Fibroblast of lung (primary cell): ENCODE measurements around the gene AMOT. TPM values are rescaled to one million over a fixed set of nuclear protein-coding genes. Genes with fewer than 3 reads are reported as not detected.
A peak's percentile ranks its signal among the peaks of the same experiment; 100 is the strongest.

Experiments
- DNase-seq, 2 donors: peaks; one replicate each; pipeline versions ENCODE4 v3.0.0 to v3.0.0-alpha.2; 2010; ENCODE audit warnings: low read depth in 2 of 2
- H2AFZ ChIP-seq: 2 replicates; pipeline ENCODE4 v1.5.1; 2012; ENCODE audit warnings: low read length, control low read depth, inconsistent platforms
- H3K27ac ChIP-seq: 2 replicates; pipeline ENCODE4 v1.5.1; 2011; ENCODE audit warnings: low read length, control low read depth; ENCODE audit not compliant: insufficient read depth
- H3K27me3 ChIP-seq: 2 replicates; pipeline ENCODE4 v1.5.1; 2011; ENCODE audit warnings: mild to moderate bottlenecking, low read length; ENCODE audit not compliant: control insufficient read depth, insufficient read depth
- H3K36me3 ChIP-seq: 2 replicates; pipeline ENCODE4 v1.5.1; 2011; ENCODE audit warnings: low read length; ENCODE audit not compliant: control insufficient read depth, insufficient read depth
- H3K4me1 ChIP-seq: 2 replicates; pipeline ENCODE4 v1.5.1; 2011; ENCODE audit warnings: low read length; ENCODE audit not compliant: control insufficient read depth, insufficient read depth; ENCODE audit errors: extremely low read depth
- H3K4me2 ChIP-seq: 2 replicates; pipeline ENCODE4 v1.5.1; 2011; ENCODE audit warnings: low read length, control low read depth; ENCODE audit not compliant: insufficient read depth; ENCODE audit errors: extremely low read depth
- H3K4me3 ChIP-seq, 4 experiments: fragments of 200-600 bp in 1 of 4; sonication (generic) in 1 of 4; replicated peaks in 1 of 4; 2 replicates each; pipeline ENCODE4 v1.5.1; 2011 to 2016; ENCODE audit warnings: low read length in 4 of 4, low read depth in 3 of 4, mild to moderate bottlenecking in 3 of 4, control low read depth in 2 of 4, inconsistent platforms in 1 of 4, mixed read lengths in 1 of 4; ENCODE audit not compliant: insufficient read depth in 1 of 4; ENCODE audit errors: control extremely low read depth in 1 of 4
- H3K79me2 ChIP-seq: 2 replicates; pipeline ENCODE4 v1.5.1; 2012; ENCODE audit warnings: mild to moderate bottlenecking, low read length, inconsistent platforms; ENCODE audit not compliant: control insufficient read depth, insufficient read depth
- H3K9ac ChIP-seq: 2 replicates; pipeline ENCODE4 v1.5.1; 2011; ENCODE audit warnings: mild to moderate bottlenecking, low read length, control low read depth; ENCODE audit not compliant: insufficient read depth
- H3K9me3 ChIP-seq: 2 replicates; pipeline ENCODE4 v1.5.1; 2012; ENCODE audit warnings: low read depth, low read length; ENCODE audit not compliant: control insufficient read depth, insufficient read depth
- H4K20me1 ChIP-seq: 2 replicates; pipeline ENCODE4 v1.5.1; 2011; ENCODE audit warnings: low read length; ENCODE audit not compliant: control insufficient read depth, insufficient read depth; ENCODE audit errors: extremely low read depth
- EZH2 ChIP-seq: IDR thresholded peaks from 2 replicates; pipeline ENCODE4 v1.5.1; 2012; ENCODE audit warnings: low read length, control low read depth, mild to moderate bottlenecking; ENCODE audit errors: missing control alignments
- polyA plus RNA-seq, 2 donors: library from polyadenylated mRNA; depleted of rRNA in 1 of 2; stranded (reverse) in 1 of 2; unstranded in 1 of 2; fragments of >200 nt; gene quantifications; 2 replicates each; pipeline ENCODE4 v1.2.1, GENCODE V29; 2011 to 2012; ENCODE audit warnings: missing spikeins in 1 of 2
- total RNA-seq: library from RNA; depleted of rRNA; stranded (reverse); fragments of >200 nt; gene quantifications from 2 replicates; pipeline ENCODE4 v1.2.1, GENCODE V29; 2014
- TF ChIP-seq, protein P1 (sequence below), 2 donors: IDR thresholded peaks in 1 of 2; conservative IDR thresholded peaks in 1 of 2; 1 replicate in 1 of 2; 2 replicates in 1 of 2; pipeline ENCODE4 v1.5.1; 2011 to 2012; ENCODE audit warnings: low read length in 2 of 2, control low read depth in 1 of 2, inconsistent platforms in 1 of 2, low read depth in 1 of 2, mild to moderate bottlenecking in 1 of 2

AMOT gene
- total and polyA plus RNA-seq, 2 donors (not counting 1 experiment from before 2014, with no cell fraction given) = 6.8 to 7.5 TPM

DNA sequence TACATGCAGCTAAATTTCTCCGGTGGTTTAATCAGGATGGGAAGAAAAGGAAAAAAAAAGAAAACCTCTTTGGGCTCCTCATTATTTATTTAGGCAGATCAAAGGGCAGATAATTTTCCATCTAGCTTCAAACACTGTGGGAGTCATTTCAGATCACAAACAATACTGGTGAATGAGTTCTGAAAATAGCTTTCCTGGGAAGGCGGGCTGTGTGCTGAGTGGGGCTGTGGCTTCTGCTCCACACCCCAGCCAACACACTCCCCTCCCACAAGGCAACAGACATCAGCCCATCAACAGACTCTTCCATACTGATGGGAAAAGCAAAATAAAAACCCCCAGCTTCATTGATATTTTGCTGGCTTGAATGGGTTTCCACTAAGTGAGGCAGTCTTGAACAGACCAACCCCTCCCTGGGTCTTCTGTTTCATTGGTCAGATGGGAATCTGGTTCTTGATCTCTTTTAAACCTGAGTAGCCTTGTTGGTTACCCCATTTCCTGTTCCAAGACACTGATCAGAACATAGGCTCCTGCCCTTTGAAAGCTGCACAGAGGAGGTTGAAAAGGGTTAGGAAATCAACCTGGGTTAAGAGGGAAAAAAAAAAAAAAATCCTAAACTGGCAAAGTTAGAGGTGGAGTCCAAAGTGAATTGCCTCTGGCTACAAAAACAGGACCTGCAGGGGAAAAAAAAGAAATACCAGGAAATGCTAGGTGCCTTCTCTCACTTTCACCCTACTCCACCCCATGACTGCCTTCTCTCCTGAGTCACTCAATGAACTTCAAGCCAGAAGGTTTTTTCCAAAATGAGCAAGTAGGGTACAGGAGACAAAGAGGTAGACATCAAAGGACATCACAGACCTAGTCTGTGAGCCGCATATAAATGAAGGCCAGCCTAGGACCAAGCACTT, 20.0 kb downstream of the AMOT start:
- no peaks in the 10 kb centered on the region for H3K36me3 ChIP-seq
- no peak overlapping the region for H3K4me3 ChIP-seq
- H2AFZ ChIP-seq = no peak overlapping the region
- DNase-seq = peak in 1 of 2 donors; percentile 24
- H3K4me1 ChIP-seq = peaks cover 3% of the 10 kb centered on the region
- no peaks in the 10 kb centered on the region for H3K27me3 ChIP-seq
- no peak overlapping the region for H3K4me2 ChIP-seq
- H3K9ac ChIP-seq = no peak overlapping the region
- no peaks in the 10 kb centered on the region for H3K79me2 ChIP-seq
- no peak overlapping the region for H3K27ac ChIP-seq
- no peaks in the 10 kb centered on the region for H4K20me1 ChIP-seq
- no peaks in the 10 kb centered on the region for H3K9me3 ChIP-seq
- TF ChIP-seq, protein P1, sequence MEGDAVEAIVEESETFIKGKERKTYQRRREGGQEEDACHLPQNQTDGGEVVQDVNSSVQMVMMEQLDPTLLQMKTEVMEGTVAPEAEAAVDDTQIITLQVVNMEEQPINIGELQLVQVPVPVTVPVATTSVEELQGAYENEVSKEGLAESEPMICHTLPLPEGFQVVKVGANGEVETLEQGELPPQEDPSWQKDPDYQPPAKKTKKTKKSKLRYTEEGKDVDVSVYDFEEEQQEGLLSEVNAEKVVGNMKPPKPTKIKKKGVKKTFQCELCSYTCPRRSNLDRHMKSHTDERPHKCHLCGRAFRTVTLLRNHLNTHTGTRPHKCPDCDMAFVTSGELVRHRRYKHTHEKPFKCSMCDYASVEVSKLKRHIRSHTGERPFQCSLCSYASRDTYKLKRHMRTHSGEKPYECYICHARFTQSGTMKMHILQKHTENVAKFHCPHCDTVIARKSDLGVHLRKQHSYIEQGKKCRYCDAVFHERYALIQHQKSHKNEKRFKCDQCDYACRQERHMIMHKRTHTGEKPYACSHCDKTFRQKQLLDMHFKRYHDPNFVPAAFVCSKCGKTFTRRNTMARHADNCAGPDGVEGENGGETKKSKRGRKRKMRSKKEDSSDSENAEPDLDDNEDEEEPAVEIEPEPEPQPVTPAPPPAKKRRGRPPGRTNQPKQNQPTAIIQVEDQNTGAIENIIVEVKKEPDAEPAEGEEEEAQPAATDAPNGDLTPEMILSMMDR (conservative IDR thresholded peaks at IDR 0.05 in 1 of 2, IDR thresholded peaks at IDR 0.05 in 1 of 2; ENCODE audit: low read depth in 1 of 2, low read length in 2 of 2) = no peak
- TF ChIP-seq EZH2 = no peak

DNA sequence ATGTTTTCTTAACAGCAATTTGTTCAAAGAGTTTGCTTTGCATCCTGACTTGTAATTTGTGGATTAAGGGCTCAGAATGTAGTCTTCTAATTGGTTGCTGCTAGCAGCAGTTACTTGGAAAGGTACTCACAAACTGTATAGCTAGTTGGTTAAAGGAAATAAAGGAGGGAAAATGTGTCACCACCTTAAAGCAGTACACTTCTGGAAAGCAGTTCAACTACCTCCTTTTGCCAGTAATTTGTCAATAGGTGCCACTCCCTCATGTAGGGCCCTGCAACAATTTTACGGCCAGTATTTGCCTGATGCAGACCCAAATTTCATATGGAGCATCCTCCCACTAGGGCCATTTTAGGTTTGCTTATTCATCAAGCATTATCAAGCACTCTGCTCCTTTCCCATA, 20.8 kb downstream of the AMOT start:
- TF ChIP-seq, protein P1 (conservative IDR thresholded peaks at IDR 0.05 in 1 of 2, IDR thresholded peaks at IDR 0.05 in 1 of 2; ENCODE audit: low read depth in 1 of 2, low read length in 2 of 2) = no peak
- no peak for TF ChIP-seq EZH2
- DNase-seq = no peak

DNA sequence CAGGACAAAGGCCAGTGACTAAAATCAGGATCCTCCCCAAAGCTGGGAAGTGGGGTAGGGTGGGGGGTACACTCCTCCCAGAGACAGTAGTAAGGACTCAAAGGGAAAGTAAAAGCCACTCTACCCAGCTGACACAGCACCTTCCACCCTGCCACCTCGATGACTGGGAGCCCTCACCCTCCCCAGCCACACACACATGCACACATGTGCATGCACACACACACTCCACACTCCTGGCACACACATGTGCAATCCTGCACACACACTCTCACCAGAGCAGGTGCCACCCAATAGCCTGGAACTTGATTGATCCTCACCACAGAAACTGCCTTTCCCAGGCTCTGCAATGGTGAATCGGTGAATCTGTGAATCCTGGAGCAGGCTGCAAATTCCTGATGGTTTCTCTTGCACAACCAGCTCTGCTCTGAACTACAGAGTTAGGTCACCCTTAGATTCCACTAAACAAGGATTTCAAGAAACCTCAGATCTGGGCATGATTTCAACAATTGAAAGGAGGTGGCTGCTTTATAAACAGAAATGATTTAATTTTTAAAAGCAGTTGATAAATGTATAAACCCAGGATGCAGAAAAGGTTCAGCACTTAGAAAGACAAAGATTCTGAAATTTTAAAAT, 21.5 kb downstream of the AMOT start:
- H2AFZ ChIP-seq = no peak overlapping the region
- no peaks in the 10 kb centered on the region for H4K20me1 ChIP-seq
- H3K36me3 ChIP-seq = peaks cover 1% of the 10 kb centered on the region
- H3K4me2 ChIP-seq = peak overlapping the region; percentile 68
- TF ChIP-seq EZH2 = no peak
- TF ChIP-seq, protein P1 (conservative IDR thresholded peaks at IDR 0.05 in 1 of 2, IDR thresholded peaks at IDR 0.05 in 1 of 2; ENCODE audit: low read depth in 1 of 2, low read length in 2 of 2) = no peak
- H3K4me1 ChIP-seq = peaks cover 3% of the 10 kb centered on the region
- H3K27ac ChIP-seq = no peak overlapping the region
- no peaks in the 10 kb centered on the region for H3K79me2 ChIP-seq
- peak; percentile 89 to 90 for DNase-seq
- H3K27me3 ChIP-seq = no peaks in the 10 kb centered on the region
- peak overlapping the region in 1 of 4 experiments; percentile 17 for H3K4me3 ChIP-seq
- H3K9me3 ChIP-seq = no peaks in the 10 kb centered on the region
- H3K9ac ChIP-seq = no peak overlapping the region

More for the DNA sequence above, 20.8 kb downstream of the AMOT start:
- H3K4me2 ChIP-seq = no peak overlapping the region
- no peaks in the 10 kb centered on the region for H3K27me3 ChIP-seq
- no peaks in the 10 kb centered on the region for H3K9me3 ChIP-seq
- H4K20me1 ChIP-seq = no peaks in the 10 kb centered on the region
- no peak overlapping the region for H3K9ac ChIP-seq
- H3K4me3 ChIP-seq = no peak overlapping the region
- peaks cover 3% of the 10 kb centered on the region for H3K4me1 ChIP-seq
- no peak overlapping the region for H3K27ac ChIP-seq
- no peaks in the 10 kb centered on the region for H3K79me2 ChIP-seq
- peaks cover 1% of the 10 kb centered on the region for H3K36me3 ChIP-seq
- H2AFZ ChIP-seq = no peak overlapping the region
